NCI-H345 treated with DMSO at 0.1 percent for 48 hours (cell line): ENCODE measurements around the gene LCAT.
"Not testable (repeated sequence)": the region's sequence is repeated elsewhere in the genome, so short reads cannot be mapped to it uniquely, and the experiment has no call there.

Experiments used
- DNase-seq: peaks from one replicate; lab custom pipeline; 2025; ENCODE audit not compliant: unreplicated experiment; lab: John Stamatoyannopoulos, UW

Gene LCAT

DNA sequence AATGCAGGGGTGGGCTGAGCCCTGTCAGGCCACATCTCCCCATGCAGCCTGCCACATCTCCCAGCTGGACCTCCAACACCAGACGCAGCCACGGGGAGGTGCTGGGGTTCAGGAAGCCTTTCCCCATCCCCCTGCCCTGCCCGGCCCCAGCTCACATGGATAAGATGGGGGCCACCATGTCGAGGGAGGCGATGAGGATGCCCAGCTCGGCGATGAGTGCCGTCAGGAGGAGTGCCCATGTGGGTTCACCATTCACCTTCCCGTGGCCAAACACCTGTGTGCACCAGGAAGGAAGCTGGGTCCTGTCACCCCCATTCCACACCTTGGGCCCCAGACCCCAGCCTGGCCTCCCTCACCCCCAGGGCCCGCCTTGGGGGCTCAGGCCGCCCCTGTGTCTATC is 5.7 kb upstream of the LCAT start:
- no peak for DNase-seq

DNA sequence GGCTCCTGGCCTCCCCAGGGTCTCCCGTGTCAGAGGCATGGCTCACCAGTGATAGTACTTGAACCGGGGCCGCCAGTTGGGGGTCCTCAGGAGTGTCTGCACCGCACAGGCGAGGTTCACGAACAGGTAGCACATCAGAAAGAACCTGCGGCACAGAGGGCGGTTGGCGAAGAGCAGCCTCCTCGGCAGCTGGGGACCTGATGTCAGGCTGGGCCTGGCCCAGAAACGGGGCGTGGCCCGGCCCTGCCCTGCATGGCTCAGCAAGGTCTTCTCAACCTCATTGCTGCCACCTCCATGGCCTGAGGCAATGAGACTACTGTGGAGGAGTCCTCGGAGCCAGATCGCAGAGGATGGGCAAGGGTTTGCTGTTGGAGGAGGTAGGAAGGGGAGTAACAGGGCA is 4.1 kb upstream of the LCAT start:
- no peak for DNase-seq

- DNase-seq: no peak
Measured at GRCh38 chr16:67946966-67947558, 3.1 kb upstream of the LCAT start.

GRCh38 chr16:67946128-67946569 is 2.2 kb upstream of the LCAT start:
- DNase-seq: no peak

DNA sequence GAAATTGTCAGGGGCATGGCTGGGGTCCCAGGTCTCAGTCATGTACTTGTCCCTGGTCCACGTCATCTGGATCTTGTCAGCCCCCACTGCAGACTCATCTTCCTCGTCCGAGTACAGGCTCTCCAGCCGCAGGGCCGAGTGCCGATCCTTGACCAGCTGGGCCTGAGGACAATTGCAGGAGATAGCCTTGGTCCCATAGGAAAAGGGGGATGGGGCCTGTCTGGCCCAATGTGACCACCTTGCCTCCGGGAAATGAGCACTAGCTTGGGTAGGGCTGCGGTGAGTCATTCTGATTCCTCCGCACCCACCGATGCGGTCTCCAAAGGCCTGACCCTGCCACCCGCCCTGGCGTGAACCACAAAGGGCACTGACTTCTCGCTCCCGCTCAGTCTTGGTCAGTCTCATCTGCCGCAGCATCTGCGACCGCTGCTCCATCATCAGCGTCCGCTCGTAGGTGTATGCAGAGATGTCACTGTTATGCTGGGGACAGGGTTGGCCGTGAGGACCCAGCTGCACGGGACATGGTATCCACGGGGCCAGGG is 1.5 kb upstream of the LCAT start:
- DNase-seq: no peak

DNA sequence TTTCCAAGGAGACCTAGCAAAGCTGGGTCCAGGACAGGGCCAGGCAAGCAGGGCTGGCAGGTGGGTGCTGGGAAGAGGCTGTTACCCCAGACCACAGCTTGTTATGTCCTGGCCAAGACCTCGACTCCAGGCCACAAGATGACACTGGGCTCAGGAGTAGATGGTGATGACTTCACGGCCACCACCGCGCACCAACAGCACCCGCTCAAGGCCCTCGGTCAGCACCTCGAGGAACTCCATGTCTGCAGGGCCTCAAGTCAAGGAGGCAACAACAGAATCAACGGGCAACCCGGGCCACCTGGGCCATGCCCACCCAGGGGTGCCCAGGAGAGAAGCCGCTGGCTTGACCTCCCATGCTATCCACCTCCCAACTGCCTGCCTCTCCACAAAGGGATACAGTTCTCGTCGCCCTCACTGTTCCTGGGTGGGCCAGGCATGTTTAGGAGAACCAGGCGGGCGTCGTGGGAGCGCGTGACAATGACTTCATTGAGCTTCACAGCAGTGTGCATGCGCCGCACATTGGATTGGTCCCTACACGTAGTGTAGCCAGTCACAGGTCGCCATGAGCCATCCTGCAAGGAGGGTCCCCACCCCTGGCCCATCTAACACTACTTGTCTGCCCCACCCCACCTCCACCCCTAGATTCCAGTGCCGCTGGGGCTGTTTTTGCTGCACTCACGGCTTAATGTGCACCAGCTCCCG is 921 bp upstream of the LCAT start:
- no peak for DNase-seq

DNA sequence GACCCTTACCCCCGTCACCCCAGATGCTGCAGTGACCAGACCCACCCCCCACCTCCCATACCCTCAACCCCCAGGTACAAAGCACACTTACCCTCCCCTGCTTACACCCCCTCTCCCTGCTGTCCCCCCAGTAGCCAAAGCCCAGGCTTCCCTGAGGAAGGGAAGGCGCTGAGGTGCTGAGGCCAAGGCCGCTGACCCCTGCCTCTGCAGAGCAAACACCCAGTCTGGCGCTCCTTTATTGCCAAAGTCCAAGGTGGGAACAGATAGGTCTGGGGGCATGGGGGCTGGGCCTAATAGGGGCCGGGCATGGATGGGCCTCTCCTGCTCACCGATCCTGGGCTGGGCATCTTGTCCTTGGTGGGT is 683 bp downstream of the LCAT start:
- no peak for DNase-seq

DNA sequence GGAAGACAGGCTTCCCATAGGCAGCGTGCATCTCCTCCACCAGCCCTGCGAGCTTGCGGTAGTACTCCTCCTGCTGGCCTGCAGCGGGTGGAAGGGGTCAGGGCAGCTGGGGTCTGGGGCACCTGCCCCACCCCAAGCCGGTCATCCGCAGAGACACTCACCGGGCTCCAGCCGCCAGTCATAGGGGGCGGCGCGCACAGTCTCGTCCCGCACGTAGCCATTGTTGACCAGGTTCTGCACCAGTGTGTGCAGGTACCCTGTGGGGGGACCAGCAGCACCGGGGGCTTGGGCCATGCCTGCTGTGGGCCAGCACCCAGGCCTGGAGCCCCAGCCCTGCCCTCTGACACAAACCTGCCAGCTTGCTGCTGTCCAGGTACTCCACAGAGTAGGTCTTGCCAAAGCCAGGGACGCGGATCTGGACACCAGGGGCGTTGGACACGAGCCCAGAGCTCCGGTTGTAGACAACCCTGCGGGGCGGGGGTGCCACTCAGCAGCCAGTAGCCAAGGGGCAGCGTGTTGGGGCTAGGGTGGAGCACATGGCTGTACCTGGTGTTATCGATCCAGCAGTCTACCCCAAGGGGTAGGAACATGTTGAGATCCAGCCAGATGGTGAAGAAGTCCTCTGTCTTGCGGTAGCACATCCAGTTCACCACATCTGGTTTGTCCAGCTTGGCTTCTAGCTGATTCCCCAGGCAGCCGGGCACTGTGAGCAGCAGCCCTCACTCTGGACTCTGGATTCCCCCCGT is 1.2 kb downstream of the LCAT start:
- DNase-seq: no peak

DNA sequence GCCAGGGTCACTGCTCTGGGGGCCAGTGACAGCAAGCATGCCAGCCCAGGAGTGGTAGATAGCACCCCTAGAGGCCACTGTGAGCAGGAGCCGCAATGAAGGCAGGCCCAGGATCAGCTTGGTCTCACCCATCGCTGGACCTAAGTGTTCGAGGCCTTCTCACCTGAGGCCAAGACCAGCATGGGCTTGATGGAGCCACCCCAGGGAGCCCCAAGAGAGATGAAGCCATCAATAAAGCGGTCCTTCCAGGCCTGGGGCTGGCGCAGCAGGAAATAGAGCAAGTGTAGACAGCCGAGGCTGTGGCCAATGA is 1.8 kb downstream of the LCAT start:
- DNase-seq: no peak

DNA sequence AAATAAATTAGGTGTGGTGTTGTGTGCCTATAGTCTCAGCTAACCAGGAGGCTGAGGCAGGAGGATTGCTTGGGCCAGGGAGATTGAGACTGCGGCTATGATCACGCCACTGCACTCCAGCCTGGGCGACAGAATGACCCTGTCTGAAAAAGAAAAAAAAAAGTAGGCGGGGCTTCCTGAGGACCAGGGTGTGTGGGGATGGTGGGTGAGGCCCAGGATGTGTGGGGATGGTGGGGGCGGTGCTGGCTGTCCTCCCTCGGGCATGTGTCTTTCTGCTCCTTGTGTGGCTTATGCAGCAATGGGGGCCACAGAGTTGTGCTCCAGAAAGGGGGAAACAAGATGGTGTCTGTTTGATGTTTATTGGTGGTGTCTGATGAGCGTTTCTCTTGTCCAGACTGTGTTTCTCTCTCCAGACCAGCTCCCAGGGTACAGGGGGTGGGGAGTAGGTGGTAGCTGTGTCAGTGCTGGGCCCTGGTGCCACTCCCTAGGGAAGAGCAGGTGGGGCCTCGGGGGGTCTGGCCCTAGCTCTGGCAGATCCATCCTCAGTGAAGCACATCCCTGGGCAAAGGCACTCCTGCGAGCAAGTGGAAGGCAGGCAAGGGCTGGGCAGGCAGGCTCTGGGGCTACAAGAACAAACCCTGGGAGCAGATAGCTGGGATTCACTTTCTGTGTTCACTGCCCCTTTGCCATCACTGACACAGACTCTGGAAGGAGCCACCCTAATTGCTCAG is 2.3 kb downstream of the LCAT start:
- no peak for DNase-seq

GRCh38 chr16:67940446-67941089 is 3.4 kb downstream of the LCAT start:
- DNase-seq: no peak

GRCh38 chr16:67939507-67940445 is 4.1 kb downstream of the LCAT start:
- DNase-seq: no peak

DNA sequence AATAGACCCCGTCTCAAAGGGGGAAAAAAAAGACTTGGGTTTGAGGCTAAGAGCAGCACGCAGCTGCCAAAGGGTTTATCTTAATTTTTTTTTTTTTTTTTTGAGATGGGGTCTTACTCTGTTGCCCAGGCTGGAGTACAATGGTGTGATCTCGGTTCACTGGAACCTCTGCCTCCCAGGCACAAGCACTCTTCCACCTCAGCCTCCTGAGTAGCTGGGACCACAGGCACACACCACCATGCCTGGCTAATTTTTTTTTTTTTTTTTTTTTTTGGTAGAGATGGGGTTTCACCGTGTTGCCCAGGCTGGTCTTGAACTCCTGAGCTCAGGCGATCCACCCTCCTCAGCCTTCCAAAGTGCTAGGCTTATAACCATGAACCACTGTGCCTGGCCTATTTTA is 6.2 kb downstream of the LCAT start:
- not testable (repeated sequence) for DNase-seq

- no peak for DNase-seq
Measured at GRCh38 chr16:67936880-67937605, 6.9 kb downstream of the LCAT start.

DNA sequence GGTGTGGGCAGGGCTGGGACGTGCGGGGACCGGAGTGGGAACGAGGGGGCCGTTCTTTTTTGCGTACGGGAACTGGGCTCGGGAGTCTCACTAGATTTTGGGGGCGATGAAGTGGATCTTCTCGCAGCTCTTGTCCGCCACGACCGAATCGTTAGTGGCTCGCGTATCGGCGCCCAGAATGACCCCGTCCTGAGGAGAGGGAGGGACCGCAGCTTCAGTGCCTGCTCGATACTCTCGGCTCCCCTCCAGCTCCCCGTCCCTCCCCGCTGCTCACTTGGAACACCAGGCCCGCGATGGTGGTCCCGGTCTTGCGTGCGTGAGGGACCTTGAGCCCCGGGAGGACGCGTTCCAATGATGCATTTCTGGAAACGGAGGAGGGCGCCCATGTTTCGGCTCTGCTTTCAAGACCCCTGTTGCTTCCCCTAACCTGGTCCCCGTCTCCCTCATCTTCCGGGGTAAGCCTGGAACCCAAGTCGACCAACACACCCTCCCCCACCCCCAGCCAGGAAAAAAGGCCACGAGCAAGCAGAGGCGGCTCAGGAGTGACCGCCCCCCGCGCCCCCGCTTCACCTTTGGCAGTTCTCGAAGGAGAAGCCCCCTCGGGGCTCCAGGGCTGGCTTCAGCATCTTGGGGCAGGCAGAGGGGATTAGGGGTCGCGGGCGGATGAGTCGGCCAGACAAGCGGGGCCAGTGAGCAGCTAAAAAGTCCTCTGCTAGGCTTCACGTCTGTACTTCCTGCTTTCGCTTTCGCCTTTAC is 7.6 kb downstream of the LCAT start, which contains the start of gene PSMB10:
Gene PSMB10, minus strand, starts transcription at position 727 of the 756 bp plus-strand sequence. Its CDS starts 101 bp downstream, at position 626.
- no peak for DNase-seq

DNA sequence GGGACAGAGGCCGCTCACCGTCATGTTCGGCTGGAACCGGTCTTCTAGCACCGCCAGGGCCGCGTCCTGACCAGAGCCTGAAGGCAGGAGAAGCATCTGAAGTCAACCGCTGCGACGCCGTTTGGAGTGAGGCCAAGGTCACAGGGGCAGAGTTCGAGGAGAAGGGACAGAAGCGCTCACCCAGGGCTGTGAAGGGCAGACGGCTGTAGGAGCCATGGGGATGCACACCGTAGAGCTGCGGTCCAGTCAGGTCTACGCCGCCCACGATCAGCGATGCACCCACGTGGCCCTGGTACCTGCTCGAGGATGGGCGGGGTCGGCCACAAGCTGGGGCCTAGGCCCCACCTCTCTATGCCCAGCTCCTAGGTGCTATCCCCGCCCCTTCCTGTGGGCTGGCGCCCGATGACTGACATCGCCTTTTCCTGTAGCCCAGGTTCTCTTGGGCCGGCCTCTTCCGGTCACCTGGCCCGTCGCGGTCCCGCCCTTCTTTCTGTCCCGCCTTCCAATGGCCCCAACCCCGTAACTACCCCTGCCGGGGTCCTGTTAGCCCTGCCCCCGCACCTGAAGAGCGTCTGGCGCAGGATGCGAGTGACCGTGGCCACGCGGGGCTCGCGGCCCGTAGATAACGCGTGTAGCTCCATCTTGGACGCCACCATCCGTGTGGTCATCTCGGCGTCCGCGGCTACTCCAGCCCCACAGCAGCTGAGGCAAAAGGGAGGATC is 8.4 kb downstream of the LCAT start:
- DNase-seq: peak; percentile 90

GRCh38 chr16:67935101-67935401 is 8.9 kb downstream of the LCAT start:
- DNase-seq: no peak
